Measurements from ENCODE around the gene KAT7.

The KAT7 gene

GRCh38 chr17:49882434-49882833, 94.0 kb downstream of the KAT7 start:
- no peak for DNase-seq (ENCODE audit: low read depth)
- TF ChIP-seq CTCF (IDR thresholded peaks at IDR 0.05; ENCODE audit: control insufficient read depth, extremely low read depth, insufficient read depth), result no peak
- no peak overlapping the region for H3K4me3 ChIP-seq (ENCODE audit: low read depth, low read length)
